HEK293 (cell line): ENCODE results near the gene DDX41.

ENCODE experiments used
- ATF2 ChIP-seq: fragments of 450-650 bp; formaldehyde crosslinking; IDR thresholded peaks from 2 replicates; pipeline ENCODE4 v1.5.1; 2016; ENCODE audit warnings: missing biosample characterization, missing genetic modification characterization, low read depth
- HOXA7 ChIP-seq: sonication (generic); formaldehyde crosslinking; IDR thresholded peaks from 2 replicates; pipeline ENCODE4 v1.8.1; 2022; ENCODE audit warnings: missing genetic modification reagents, borderline replicate concordance
- KLF7 ChIP-seq: fragments of 450-650 bp; formaldehyde crosslinking; IDR thresholded peaks from 2 replicates; pipeline ENCODE4 v1.5.1; 2016; ENCODE audit warnings: missing biosample characterization, missing genetic modification characterization, borderline replicate concordance
- KLF9 ChIP-seq: fragments of 450-650 bp; formaldehyde crosslinking; IDR thresholded peaks from 2 replicates; pipeline ENCODE4 v1.5.1; 2016; ENCODE audit warnings: missing biosample characterization, missing genetic modification characterization, low read depth
- REST ChIP-seq: fragments of 450-650 bp; formaldehyde crosslinking; IDR thresholded peaks from 2 replicates; pipeline ENCODE4 v1.5.1; 2016; ENCODE audit warnings: missing biosample characterization, missing genetic modification characterization
- YY2 ChIP-seq: fragments of 450-650 bp; formaldehyde crosslinking; IDR thresholded peaks from 2 replicates; pipeline ENCODE4 v1.5.1; 2016; ENCODE audit warnings: missing biosample characterization, missing genetic modification characterization
- ZBTB1 ChIP-seq: fragments of 450-650 bp; formaldehyde crosslinking; IDR thresholded peaks from 2 replicates; pipeline ENCODE4 v1.5.1; 2016; ENCODE audit warnings: missing biosample characterization, missing genetic modification characterization
- ZBTB21 ChIP-seq: fragments of 450-650 bp; formaldehyde crosslinking; IDR thresholded peaks from 2 replicates; pipeline ENCODE4 v1.5.1; 2017; ENCODE audit warnings: missing biosample characterization, missing genetic modification characterization
- ZBTB49 ChIP-seq: fragments of 450-650 bp; formaldehyde crosslinking; IDR thresholded peaks from 2 replicates; pipeline ENCODE4 v1.5.1; 2016; ENCODE audit warnings: missing biosample characterization, missing genetic modification characterization, low read depth
- ZEB2 ChIP-seq: fragments of 450-650 bp; formaldehyde crosslinking; IDR thresholded peaks from 2 replicates; pipeline ENCODE4 v1.5.1; 2016; ENCODE audit warnings: missing biosample characterization, missing genetic modification characterization
- ZFHX2 ChIP-seq: fragments of 450-650 bp; formaldehyde crosslinking; conservative IDR thresholded peaks from 2 replicates; pipeline ENCODE4 v1.5.1; 2016; ENCODE audit warnings: missing biosample characterization, missing genetic modification characterization
- ZFP69B ChIP-seq: fragments of 450-650 bp; formaldehyde crosslinking; IDR thresholded peaks from 2 replicates; pipeline ENCODE4 v1.5.1; 2016; ENCODE audit warnings: missing biosample characterization, missing genetic modification characterization
- ZNF138 ChIP-seq: fragments of 450-650 bp; formaldehyde crosslinking; IDR thresholded peaks from 2 replicates; pipeline ENCODE4 v1.5.1; 2016; ENCODE audit warnings: missing biosample characterization, missing genetic modification characterization, borderline replicate concordance
- ZNF174 ChIP-seq: fragments of 450-650 bp; formaldehyde crosslinking; IDR thresholded peaks from 2 replicates; pipeline ENCODE4 v1.5.0; 2017; ENCODE audit warnings: missing biosample characterization, mild to moderate bottlenecking, missing genetic modification characterization
- ZNF24 ChIP-seq: fragments of 450-650 bp; formaldehyde crosslinking; IDR thresholded peaks from 2 replicates; pipeline ENCODE4 v1.5.1; 2016; ENCODE audit warnings: missing biosample characterization, missing genetic modification characterization
- ZNF335 ChIP-seq: fragments of 450-650 bp; formaldehyde crosslinking; conservative IDR thresholded peaks from 2 replicates; pipeline ENCODE4 v1.5.1; 2016; ENCODE audit warnings: missing biosample characterization, missing genetic modification characterization
- ZNF488 ChIP-seq: fragments of 450-650 bp; formaldehyde crosslinking; IDR thresholded peaks from 2 replicates; pipeline ENCODE4 v1.5.1; 2016; ENCODE audit warnings: missing biosample characterization, missing genetic modification characterization
- ZNF501 ChIP-seq: fragments of 450-650 bp; formaldehyde crosslinking; IDR thresholded peaks from 2 replicates; pipeline ENCODE4 v1.5.1; 2016; ENCODE audit warnings: missing biosample characterization, missing genetic modification characterization
- ZNF529 ChIP-seq: fragments of 450-650 bp; formaldehyde crosslinking; IDR thresholded peaks from 2 replicates; pipeline ENCODE4 v1.5.1; 2017; ENCODE audit warnings: missing genetic modification characterization, missing biosample characterization; ENCODE audit not compliant: insufficient replicate concordance
- ZNF555 ChIP-seq: fragments of 450-650 bp; formaldehyde crosslinking; conservative IDR thresholded peaks from 2 replicates; pipeline ENCODE4 v1.5.1; 2017; ENCODE audit warnings: missing biosample characterization, mild to moderate bottlenecking, missing genetic modification characterization, inconsistent platforms
- ZNF585B ChIP-seq: fragments of 450-650 bp; formaldehyde crosslinking; IDR thresholded peaks from 2 replicates; pipeline ENCODE4 v1.5.1; 2016; ENCODE audit warnings: missing biosample characterization, missing genetic modification characterization
- ZNF621 ChIP-seq: fragments of 450-650 bp; formaldehyde crosslinking; IDR thresholded peaks from 2 replicates; pipeline ENCODE4 v1.5.1; 2017; ENCODE audit warnings: missing biosample characterization, missing genetic modification characterization
- ZNF629 ChIP-seq: fragments of 450-650 bp; formaldehyde crosslinking; IDR thresholded peaks from 2 replicates; pipeline ENCODE4 v1.5.1; 2017; ENCODE audit warnings: missing biosample characterization, missing genetic modification characterization
- ZNF677 ChIP-seq: fragments of 450-650 bp; IDR thresholded peaks from 2 replicates; pipeline ENCODE4 v1.5.0; 2018; ENCODE audit warnings: missing biosample characterization, mild to moderate bottlenecking, missing genetic modification characterization, moderate library complexity
- ZNF704 ChIP-seq: fragments of 450-650 bp; formaldehyde crosslinking; IDR thresholded peaks from 2 replicates; pipeline ENCODE4 v1.5.1; 2016; ENCODE audit warnings: missing biosample characterization, missing genetic modification characterization
- ZNF76 ChIP-seq: fragments of 450-650 bp; formaldehyde crosslinking; IDR thresholded peaks from 2 replicates; pipeline ENCODE4; 2016; ENCODE audit warnings: low read depth, missing biosample characterization, missing genetic modification characterization, borderline replicate concordance
- ZNF837 ChIP-seq: fragments of 450-650 bp; formaldehyde crosslinking; IDR thresholded peaks from 2 replicates; pipeline ENCODE4 v1.5.1; 2016; ENCODE audit warnings: missing biosample characterization, missing genetic modification characterization
- ZSCAN4 ChIP-seq: fragments of 450-650 bp; formaldehyde crosslinking; IDR thresholded peaks from 2 replicates; pipeline ENCODE4 v1.5.1; 2017; ENCODE audit warnings: missing biosample characterization, missing genetic modification characterization

Gene DDX41

GRCh38 chr5:177478711-177479646, 37.8 kb downstream of the DDX41 start (continued):
- TF ChIP-seq ZBTB49 (tag by site-specific recombination): no peak
- no peak for TF ChIP-seq KLF7 (tag by site-specific recombination)
- TF ChIP-seq ZNF621 (tag by site-specific recombination): no peak
- 0 out of 2 replicates have a peak, but pooled peaks have one; percentile 26 for TF ChIP-seq ZFP69B (tag by site-specific recombination)
- TF ChIP-seq ZNF501: no peak
- TF ChIP-seq ZBTB21 (tag by site-specific recombination): 0 out of 2 replicates have a peak, but pooled peaks have one; percentile 9
- 0 out of 2 replicates have a peak, but pooled peaks have one; percentile 33 for TF ChIP-seq ZEB2 (tag by site-specific recombination)
- no peak for TF ChIP-seq ZNF837 (tag by site-specific recombination)
- peak; percentile 41; the same call in 1 of the 2 replicates for TF ChIP-seq ZNF76 (tag by site-specific recombination)
- 0 out of 2 replicates have a peak, but pooled peaks have one; percentile 40 for TF ChIP-seq ATF2 (tag by site-specific recombination)
- TF ChIP-seq ZNF704 (tag by site-specific recombination): no peak
- TF ChIP-seq ZBTB1 (tag by site-specific recombination): no peak
- TF ChIP-seq REST (tag by site-specific recombination): no peak
- no peak for TF ChIP-seq ZNF677 (tag by site-specific recombination)
- TF ChIP-seq ZFHX2 (tag by site-specific recombination): peak; percentile 87
- TF ChIP-seq HOXA7 (CRISPR knock-in tag): no peak
- TF ChIP-seq ZNF488 (tag by site-specific recombination): no peak
- no peak for TF ChIP-seq ZSCAN4 (tag by site-specific recombination)
- no peak for TF ChIP-seq KLF9
- 0 out of 2 replicates have a peak, but pooled peaks have one; percentile 24 for TF ChIP-seq ZNF335 (tag by site-specific recombination)
- TF ChIP-seq ZNF138 (tag by site-specific recombination): no peak
- 0 out of 2 replicates have a peak, but pooled peaks have one; percentile 32 for TF ChIP-seq ZNF24 (tag by site-specific recombination)
- TF ChIP-seq YY2 (tag by site-specific recombination): no peak
- no peak for TF ChIP-seq ZNF174
- TF ChIP-seq ZNF629 (tag by site-specific recombination): 0 out of 2 replicates have a peak, but pooled peaks have one; percentile 20
- no peak for TF ChIP-seq ZNF529 (tag by site-specific recombination)
- TF ChIP-seq ZNF555 (tag by site-specific recombination): no peak
- TF ChIP-seq ZNF585B (tag by site-specific recombination): no peak
